DMS53 treated with DMSO at 0.1 percent for 48 hours (cell line): Measurements from ENCODE around the gene KIAA2012.
A peak's percentile ranks its signal among the peaks of the same experiment; 100 is the strongest.
"Not testable (repeated sequence)": the region's sequence is repeated elsewhere in the genome, so short reads cannot be mapped to it uniquely, and the experiment has no call there.

Source experiments
- DNase-seq: peaks from one replicate; lab custom pipeline; 2025; ENCODE audit not compliant: unreplicated experiment; lab: John Stamatoyannopoulos, UW

Gene KIAA2012

DNA sequence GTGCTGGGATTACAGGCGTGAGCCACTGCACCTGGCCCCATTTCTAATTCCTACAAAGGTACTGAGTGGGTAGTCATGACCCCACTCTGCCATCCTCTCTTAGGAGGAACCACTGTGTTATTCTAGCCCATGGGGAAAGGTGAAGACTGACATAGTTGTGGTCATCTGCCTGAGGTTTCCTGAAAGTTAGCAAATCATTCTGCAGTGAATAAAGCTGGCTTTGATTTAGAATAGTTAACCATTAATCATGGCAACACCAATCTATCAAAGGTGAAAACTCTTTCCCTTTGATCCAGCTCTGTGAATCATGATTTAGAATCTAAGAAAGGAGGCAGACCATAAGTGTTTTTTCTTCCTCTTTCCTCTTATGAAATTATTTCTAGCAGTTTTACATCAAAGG is 114.5 kb downstream of the KIAA2012 start:
- DNase-seq: no peak

DNA sequence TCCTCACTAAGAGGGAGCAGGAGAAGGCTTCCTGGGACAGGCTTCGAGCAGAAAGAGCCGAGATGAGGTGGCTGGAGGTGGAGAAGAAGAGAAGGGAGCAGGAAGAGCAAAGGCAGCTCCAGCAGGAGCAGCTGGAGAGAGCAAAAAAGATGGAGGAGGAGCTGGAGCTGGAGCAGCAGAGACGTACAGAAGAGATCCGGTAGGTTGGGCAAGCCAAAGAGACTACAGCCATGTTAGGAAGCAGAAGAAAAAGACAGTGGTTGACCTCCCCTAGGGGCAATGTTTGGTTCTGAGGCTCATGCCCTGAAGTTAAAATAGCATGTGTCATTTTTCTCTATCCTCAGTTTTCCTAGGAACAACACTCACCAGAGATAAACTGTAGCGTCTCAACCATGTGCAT is 120.2 kb downstream of the KIAA2012 start:
- DNase-seq: no peak

DNA sequence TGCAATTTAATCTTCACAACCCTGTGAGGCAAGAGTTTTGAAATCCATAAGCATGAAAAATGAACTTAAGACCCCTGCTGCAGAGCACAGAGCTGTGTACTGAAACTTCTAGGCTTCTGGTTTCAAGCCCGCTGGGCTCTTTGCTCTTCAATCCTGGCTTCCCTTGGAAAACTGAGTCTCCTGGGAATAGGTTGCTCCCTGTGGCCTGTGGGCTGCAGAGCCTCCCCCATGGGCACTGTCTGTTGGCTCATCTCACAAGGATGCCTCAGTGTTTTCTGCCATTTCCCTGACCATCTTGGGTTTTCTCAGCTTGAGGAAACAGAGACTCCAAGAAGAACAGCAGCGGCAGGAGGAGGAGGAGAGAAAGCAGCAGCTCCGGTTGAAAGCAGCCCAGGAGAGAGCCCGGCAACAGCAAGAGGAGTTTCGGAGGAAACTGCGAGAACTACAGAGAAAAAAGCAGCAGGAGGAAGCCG is 120.9 kb downstream of the KIAA2012 start:
- no peak for DNase-seq

DNA sequence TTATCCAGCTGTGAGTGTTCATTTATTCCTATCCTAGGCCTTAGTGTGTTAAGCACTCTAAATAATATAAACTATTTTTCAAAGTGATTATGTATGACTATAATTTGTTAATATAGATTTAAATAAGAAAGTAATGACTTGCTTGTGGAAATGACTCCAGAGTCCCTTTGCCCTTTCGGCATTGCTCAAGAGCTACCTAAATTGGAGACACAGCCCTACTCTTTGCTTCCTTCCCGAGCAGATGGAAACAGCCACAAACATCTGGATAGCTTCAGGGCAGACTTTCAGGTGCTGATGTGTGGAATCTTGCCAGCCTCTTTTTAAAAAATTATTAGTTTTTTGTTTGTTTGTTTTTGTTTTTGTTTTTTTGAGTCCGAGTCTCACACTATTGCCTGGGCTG is 121.4 kb downstream of the KIAA2012 start:
- no peak for DNase-seq

DNA sequence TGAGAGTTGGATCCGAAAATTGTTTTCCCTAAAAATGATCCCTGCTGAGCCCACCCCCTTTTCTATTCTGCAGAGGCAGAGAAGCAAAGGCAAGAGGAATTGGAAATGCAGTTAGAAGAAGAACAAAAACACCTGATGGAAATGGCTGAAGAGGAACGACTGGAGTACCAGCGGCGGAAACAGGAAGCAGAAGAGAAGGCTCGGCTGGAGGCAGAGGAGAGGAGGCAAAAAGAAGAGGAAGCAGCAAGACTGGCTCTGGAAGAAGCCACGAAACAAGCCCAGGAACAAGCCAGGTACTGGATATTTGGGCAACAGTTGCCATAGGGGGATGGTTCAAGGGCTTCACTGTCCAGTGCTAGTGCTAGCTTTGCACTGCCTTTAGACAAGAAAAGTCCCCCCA is 123.7 kb downstream of the KIAA2012 start:
- DNase-seq: no peak

DNA sequence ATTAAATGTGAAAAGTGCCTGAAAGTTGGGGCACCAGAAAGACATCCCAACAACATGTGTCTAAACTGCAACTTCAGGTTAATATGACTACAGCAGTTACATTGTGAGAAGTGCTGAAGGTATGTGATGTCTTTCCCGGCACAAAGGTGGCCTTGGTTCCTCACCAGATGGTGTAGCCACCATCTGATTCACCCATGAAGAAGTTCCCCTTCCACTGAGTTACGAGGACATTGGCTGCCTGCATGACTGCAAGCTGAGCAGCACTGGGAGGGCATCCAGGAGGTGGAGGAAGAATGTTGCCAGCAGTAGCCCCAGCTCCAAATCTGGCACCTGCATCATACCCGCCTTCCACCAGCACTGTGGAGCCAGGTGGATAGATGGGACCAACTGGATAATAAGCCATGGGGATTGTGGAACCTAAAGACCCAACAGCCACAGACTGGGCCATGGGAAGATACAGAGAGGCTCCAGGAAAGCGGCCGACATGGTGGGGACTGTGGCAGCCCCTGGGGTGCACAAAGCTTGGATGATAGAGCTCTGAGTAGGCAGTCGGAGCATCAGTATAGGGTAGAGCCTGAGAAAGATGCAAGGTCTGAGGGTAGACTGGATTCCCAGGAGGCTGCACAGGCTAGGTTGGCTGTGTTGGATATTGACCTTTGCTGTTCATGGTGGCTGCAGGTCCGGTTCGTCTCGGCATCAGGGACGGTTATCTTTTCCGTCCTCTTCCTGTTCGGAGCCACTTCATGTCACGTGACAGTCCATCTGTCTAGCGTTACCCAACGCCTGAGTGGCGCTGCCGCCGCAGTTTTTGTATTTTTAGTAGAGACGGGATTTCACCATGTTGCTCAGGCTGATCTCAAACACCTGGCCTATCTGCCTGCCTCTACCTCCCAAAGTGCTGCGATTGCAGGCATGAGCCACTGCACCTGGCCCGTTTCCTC is 128.4 kb downstream of the KIAA2012 start:
- no peak for DNase-seq

DNA sequence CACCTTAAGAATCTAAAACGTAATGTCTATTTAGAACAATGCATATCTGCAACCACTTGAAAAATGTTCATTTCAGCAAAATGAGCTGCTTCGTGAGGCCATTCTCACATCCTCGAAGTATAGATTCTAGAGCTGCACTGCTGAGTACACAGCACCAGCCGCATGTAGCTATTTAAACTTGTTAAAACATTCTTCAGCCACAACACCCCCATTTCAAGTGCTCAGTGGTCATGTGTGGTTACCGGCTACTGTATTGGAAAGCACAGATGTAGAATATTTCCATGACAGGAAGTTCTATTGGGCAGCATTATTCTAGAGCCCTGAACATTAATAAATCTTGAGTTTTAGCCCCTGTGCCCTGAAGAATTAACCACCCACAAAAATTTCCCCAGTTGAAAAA is 130.3 kb downstream of the KIAA2012 start:
- no peak for DNase-seq

DNA sequence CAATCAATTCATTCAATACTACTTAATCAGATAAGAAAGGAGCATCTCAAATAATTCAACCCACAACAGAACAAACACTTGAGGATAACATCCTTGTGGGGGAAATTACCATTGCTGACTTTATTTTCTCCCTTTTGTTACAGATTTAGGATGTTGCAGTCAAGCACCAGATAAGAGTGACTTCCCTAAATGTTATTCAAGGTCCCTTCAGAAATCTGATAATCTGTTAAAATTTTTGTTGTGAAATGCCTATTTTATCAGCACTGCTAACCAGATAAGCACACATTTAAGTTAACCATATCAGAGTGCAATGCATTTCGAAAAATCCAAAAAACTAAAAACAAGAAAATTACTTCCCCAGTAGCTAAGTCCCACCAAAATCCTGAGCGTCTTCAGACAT is 131.8 kb downstream of the KIAA2012 start:
- no peak for DNase-seq

DNA sequence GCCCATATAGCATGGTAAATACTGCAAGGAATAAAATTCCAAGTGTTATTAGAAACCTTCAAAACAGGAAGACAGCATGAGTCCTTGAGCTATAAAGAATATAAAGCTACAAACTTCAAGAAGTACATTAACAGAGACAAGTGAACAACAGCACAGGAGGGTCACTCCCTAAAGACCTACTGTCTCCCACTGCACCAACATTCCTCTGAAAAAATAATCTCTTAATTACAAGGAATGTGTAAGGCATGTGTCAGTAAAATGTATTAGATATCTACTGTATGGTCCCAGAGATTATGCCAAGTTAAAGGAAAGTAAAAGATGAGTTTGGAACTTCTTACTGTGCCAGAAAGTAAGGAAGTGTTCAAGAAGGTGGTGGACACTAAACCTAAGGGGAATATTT is 135.5 kb downstream of the KIAA2012 start:
- no peak for DNase-seq

DNA sequence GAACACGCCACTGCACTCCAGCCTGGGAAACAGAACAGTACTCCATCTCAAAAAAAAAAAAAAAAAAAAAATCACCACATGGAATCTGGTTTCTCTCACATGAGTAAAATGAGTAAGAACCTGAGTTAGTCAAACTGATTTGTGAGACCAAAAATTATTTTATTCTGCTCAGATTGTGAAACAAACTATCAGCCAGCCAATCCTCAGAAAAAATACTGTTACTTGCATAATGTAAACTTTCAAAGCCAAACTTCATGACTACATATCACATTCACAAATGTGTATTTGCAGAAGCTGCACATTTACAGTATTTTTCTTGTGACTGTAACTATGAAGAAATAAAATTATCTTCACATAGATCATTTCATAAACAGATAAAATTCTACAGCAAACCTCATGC is 142.1 kb downstream of the KIAA2012 start:
- DNase-seq: no peak

DNA sequence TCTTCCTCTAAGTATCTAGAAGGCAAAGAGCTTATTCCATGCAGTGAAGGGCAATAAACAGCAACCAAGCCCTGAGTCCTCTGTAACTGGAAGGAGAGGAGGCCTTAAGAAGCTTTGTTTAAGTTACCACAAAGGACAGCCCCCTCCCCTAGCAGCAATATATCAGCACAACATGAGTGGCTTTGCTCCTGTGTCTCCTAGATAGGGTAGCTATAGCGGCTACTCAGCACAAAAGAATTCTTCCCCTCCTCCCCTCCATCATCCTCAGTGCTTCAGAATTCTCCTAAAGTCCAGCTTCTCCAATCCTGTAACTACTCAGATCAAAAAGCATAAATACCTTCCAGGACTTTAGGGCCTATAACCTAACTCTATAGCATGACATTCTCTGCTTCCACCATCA is 148.8 kb downstream of the KIAA2012 start:
- DNase-seq: no peak

DNA sequence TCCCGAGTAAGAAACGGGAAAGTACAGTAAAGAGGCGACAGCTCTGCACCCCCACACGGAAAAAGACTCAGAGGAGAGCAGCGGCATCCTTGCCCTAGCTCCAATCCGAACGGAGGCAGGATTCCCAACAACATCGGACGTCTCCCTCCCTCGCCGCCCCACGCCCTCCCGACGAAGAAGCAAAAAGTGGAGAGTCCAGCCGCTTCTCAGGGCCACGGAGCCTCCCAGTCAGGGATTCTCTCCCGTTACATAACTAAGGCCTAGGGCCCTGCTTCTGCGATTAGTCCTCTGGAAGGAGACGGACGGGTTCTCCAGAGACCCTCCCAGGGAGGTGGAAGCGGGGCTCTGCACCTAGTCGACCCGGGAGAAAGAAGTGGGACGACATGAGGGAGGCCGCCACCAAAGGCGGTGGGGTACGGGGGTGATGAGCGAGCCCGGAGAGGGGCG is 164.8 kb downstream of the KIAA2012 start:
- no peak for DNase-seq

DNA sequence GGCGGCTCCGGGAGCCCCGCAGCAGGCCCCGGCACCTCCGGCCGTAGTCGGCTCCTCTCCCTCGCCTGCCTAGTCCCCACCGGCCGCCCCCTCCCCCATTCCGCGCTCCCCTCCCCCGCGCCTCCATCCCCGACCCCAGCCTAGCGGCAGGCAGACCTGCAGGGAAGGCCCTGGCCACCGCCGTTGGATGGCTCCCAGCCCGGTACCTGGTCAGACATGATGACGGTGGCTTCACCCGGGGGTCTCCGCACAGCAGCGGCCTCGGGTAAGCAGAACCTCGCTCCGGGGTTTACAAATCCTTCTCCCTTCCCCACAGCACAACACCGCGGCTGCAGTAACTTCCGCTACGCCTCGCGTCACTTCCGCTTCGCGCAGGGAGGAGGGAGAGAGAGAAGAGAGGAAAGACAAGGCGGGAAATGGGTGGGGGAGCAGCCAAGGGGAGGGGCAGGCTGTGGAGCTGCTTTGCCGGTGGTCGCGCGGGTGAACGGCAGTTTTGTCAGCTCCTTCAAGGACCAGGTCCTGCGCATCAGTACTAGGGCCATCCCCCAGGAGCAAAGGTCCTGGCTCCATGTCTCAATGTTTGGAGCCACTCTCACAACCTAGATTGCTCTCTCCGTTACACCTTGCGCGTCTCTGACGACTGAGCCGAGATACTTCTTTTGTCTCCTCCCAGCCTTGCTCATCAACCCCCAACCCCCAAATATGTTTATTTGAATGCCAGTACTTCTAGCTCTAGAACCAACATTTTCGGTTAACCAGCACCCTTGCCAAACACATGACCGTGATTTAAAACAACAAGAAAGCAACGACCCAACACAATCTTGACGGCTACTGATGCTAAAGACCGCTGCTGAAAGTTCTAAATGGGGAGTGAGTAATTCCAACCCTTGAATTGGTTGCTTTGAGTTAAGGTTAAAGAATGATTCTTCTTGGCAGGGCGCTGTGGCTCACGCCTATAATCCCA is 165.5 kb downstream of the KIAA2012 start, which contains the start of gene SUMO1:
SUMO1 (minus strand) TSS at position 364 of the 964 bp plus-strand sequence; CDS start at position 218, 146 bp downstream.
- peak; percentile 57 for DNase-seq

DNA sequence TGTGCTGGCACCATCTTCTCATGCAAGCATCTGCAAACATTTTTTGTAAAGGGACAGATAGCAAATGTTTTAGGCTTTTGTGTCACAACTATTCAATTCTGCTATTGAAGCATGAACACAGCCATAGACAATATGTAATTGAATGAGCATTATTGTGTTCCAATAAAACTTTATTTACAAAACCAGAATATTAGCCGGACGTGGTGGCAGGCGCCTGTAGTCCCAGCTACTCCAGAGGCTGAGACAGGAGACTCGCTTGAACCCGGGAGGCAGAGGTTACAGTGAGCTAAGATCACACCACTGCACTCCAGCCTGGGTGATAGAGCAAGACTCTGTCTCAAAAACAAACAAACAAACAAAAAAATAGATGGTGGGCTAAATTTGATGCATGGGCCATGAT is 174.7 kb downstream of the KIAA2012 start:
- DNase-seq: not testable (repeated sequence)

DNA sequence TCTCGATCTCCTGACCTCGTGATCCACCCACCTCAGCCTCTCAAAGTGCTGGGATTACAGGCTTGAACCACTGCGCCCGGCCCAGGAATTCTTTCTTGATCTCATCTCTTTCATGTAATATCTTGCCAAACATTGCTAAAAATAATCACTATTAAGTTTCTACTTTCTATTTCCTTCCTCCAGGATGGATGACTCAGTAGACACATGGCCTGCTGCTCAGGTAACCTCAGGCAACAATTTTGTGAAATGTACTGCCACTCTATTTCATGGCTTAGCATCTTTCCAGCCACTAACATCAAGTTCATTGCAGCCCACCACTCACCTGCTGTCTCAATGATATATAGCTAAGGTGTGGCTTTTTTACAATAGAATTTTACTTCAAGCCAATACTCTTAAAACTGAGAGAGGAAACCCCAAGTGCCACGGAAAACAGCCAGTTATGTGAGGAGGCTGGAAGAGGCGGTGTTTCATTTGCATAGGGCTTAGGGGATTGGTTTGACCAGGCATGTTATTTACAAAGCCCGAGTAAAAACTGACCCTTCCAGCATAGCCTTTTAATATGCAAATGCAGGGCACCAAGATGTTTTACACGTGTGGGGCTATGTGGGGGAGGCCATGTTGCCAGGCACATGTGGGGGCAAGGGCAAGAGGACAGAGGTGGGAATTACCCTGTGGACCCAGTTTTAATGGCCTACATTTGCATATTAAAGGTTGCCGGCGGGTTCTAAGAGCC is 176.6 kb downstream of the KIAA2012 start:
- DNase-seq: no peak

DNA sequence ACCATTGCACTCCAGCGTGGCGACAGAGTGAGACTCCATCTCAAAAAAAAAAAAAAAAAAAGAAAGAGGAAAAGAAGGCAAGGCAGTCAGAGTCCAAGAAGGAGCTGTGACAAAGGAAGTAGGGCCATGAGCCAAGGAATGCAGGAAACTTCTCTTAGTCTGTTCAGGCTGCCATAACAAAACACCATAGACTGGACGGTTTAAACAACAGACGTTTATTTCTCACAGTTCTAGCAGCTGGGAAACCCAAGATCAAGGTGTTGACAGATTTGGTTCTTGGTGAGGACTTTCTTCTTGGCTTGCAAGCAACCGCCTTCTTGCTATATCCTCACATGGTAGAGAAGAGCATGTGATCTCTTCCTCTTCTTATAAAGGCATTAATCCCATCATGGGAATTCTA is 178.4 kb downstream of the KIAA2012 start:
- DNase-seq: no peak
